GM21447 (cell line): ENCODE results near the gene TGFA.

Experiments used
- ATAC-seq: cut with Tn5 transposase; IDR thresholded peaks from one replicate; pipeline ENCODE4 v1.9.1; 2021; ENCODE audit not compliant: unreplicated experiment

Gene TGFA

DNA sequence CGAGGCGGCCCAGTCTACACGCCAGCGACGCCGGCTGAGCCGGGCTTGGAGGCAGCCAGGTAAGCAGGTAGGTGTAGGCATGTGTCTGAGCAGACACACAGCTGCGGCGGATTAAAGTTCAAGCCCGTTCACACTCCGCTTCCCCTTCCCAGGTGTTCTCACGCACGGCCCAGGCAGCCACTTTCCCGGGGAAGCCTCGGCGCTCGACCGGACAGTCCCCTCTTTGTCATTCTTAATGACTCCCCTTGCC is 367 bp downstream of the TGFA start:
- ATAC-seq = peak; percentile 25

DNA sequence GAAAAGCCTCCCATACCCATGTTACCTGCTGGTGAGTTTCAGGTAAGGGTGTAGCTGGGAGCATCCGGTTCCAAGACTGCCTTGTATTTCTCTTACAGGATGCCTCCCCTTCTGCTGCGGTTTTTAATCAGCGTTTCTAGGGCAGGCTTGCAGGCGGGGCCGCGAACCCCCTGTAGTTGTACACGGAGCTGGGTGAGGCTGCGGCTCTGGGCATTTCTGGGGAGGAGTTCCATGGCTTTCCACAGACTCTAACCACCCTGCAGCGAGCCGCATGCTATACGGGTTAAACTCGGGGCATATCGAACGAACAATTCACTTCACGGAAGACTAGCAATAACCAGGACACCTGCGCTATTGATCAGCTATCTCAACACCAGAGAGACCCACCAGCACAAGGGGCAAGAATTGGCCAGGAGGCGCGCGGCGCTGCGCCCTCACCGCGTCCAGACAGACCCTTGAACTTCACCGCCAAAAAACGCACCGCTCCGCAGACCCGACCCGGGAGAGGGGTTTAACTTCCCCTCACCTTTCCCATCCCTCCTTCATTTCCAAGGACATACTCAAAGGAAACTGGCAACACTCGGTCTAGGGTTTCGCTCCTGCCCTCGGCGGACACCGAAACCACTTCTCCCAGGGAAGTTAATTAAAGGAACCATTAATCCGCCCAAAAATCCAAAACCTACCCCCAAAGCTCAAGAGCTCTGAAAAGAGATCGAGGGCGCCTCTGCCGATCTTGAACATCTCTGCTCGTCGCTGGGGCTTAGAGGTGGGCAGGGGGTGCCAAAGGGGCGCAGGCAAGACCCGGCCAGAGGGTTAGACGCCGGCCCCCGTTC is 909 bp downstream of the TGFA start:
- ATAC-seq = no peak

DNA sequence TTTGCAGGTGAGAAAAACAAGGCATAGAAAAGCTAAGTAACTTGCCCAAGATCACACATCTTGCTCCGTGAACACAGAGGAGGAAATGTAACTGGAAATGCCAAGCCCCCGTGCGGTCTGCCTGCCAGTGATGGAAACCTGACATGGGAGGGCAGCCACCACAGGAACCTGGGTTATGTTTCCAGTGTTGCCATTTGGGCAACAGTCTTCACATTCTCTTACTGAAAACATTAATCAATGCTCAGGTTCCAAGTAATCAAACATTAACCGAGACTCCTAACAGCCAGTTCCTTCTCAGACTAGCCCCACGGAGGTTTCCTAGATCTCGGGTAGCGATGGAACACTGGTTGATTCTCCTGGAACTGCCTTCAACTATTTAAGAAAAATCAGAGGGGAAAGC is 2.5 kb downstream of the TGFA start:
- no peak for ATAC-seq

DNA sequence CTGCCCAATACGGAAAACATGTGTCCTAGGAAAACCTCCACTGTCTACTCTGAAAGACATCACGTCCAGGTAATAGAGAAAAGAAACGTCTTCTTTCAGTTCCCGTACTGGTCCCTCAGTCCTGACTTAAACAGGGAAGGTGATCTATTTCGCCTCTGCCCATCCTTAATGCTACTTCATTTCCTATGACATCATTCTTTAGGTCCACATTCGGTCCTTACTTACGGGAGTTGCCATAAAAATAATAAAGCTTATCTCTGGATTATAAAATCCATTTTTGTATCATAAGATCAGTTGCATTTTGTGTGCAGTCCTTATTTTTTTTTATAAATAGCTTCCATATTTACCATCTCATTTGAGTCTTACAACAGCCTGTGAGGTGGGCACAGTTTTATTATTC is 3.7 kb downstream of the TGFA start:
- no peak for ATAC-seq

DNA sequence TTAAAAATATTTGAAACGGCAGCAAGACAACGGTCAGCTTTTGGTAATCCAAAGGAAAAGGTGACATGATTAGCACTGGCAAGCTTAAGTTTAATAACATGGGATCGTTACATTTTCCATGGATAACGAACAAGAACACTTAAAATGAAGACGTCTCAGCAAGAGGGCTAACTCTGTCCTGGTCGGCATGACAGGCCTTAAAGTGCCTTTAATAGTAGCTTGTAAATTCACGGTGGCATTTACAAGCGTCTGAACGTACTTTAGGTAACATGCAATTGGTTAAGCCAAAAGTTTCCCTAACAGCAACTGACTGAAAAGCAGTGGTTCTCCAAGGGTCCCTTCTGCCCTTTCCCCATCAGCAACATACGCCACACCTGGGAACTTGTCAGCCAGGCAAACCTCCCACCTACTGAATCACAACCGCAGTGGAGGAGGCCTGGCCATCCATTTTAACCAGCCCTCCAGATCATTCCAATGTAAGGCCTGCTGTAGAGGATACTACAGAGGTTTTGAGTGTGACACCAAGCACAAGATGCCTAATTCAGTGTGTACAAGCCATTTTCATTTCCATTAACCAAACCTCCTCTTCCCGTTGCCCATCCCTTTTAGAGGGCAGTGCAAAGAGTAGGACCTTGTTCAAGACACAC is 4.4 kb downstream of the TGFA start:
- ATAC-seq = no peak

DNA sequence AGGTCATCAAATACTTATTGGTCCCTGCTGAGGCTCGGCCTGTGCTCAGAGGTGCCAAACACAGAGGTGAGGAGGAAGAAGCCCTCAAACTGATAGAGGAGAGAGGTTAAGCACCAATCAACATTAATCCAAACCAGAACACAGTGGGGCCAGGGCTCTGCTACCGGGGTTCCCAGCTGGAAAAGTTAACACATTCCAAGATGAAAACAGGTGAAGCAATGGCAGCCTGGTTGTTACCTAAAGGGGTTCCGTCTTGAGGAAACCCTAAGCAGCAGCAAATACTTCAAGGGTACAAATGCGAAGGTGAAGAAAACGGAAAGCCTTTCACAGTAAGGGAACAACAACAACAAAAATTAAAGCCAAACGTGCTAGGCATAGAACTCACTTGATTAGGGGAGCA is 5.4 kb downstream of the TGFA start:
- ATAC-seq = no peak

DNA sequence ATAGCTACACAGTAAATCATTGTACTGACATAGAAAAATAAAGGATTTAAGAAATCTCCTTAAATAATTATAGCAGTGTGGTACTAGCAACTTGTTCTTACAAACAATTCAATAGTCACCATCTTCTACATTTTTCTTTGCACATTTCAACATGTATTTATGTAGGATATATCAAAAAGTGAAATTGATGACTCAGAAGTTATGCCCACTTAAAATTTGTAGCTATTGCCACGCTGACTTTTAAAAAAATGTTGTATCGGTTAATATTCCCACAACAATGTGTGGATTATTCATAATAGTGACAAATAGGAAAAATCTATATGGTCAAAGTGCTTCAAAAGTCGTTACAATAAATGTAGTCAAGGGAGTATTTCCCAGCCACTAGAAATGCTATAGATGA is 6.7 kb downstream of the TGFA start:
- no peak for ATAC-seq

DNA sequence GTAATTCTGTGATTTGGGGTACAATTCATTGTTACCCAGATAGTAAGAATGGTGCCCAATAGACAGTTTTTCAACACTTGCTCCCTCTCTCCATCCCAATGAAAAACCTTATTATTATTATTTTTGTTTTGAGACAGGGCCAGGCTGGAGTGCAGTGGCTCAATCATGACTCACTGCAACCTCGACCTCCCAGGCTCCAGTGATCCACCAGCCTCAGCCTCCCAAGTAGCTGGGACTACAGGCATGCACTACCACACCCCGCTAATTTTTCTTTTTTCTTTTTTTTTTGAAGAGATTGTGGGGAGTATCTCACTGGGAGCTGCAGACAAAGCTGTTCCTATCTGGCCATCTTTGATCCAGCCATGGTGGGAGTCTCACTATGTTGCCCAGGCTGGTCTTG is 7.2 kb downstream of the TGFA start:
- no peak for ATAC-seq

DNA sequence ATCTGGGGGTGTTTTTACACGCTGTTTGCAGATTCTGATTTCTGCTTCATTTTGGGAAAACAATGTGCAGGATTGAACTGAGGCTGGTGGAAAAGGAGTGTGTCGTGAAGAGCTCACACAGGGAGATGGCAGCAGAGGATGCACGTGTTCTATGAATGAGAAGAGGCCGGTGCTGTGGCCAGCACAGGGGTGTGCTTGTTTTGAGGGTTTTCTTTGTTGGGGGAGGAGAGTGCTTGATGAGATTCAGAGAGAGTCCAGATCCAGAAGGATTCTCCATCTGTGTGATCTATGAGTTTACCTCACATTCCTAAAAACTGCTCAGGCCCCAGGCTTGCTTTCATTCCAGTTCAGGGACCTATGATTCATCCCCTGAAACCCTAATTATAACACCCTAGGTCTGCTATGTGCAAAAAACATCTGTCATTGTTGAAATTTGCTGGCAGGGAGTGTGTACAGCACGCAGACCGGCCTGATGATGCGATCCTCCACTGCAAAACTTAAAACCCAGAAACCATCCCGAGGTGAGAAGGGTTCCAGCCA is 12.1 kb downstream of the TGFA start:
- ATAC-seq = no peak

DNA sequence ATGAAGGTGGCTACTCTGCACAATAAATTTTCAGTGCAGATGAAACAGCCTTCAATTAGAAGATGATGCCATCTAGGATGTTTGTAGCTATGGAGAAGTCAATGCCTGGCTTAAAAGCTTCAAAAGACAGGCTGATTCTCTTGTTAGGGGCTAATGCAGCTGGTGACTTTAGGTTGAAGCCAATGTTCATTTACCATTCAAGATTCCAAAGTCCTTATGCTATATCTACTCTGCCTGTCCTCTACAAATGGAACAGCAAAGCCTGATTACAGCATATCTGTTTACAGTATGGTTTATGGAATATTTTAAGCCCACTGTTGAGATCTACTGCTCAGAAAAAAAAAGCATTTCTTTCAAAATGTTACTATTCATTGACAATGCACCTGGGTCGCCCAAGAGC is 15.8 kb downstream of the TGFA start:
- no peak for ATAC-seq

DNA sequence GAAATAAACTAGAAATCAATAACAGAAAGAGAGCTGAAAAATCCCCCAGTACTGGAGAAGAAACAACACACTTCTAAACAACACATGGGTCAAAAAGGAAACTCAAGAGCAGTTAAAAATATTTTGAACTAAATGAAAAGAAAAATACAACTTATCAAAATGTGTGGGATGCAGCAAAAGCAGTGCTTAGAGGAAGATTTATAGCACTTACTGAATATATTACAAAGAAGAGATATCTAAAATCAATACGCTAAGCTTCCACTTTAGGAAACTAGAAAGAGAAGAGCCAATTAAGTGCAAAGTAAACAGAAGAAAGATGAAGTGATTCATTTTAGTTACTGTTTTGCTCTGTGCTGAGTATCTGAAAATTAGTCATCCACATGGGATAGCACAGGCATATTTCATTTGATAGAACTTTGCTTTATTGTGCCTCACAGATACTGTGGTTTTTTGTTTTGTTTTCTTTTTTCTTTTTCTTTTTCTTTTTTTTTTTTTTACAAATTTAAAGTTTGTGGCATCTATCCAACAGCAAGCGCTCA is 17.0 kb downstream of the TGFA start:
- ATAC-seq = no peak

DNA sequence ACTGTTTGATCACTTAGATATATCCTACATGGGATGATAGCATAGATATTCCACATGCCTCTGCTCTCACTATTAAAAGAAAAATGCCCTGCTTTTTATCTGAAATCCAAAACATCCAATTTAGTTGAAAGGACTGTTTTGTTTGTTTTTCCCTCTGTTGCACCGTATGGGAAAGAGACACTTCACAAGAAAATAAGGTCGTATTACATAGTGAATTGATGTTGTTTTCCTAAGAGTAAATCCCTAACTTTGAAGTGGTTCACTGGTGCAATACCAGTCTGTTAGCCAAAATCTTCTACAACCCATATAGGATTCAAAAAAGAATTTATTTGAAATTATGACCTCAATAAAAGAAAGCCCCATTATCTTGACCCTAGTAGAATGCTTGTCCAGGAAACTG is 18.1 kb downstream of the TGFA start:
- no peak for ATAC-seq

DNA sequence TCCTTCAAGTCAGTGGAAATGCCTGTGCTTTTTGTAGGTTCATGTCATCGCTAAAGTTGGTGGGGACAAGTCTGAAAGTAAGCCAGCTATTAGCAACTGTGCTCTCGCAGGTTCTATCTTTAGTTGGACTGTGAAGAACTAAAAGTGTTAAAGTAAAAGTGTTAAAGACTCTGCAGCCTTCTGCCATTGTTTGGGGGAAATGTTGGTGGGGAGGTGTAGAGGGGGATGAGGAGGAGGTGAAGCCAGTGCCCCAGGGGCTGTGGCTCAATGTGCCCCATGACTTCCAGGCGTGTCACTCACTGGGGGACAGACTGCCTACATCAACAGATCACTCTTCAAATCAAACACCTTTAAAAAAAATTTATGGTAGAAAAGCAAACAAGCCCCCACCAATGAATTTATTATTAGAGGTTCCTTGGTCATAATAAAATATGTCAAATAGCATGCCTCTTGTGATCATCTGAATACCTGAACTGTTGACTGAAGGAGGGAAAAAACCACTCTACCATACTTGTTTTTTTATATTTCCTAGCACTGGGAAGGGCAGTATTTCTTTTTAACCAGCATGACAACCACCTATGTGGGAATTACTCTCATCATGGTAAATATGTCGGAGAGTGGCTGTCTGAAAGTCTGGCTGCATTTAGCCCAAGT is 19.3 kb downstream of the TGFA start:
- ATAC-seq = no peak

DNA sequence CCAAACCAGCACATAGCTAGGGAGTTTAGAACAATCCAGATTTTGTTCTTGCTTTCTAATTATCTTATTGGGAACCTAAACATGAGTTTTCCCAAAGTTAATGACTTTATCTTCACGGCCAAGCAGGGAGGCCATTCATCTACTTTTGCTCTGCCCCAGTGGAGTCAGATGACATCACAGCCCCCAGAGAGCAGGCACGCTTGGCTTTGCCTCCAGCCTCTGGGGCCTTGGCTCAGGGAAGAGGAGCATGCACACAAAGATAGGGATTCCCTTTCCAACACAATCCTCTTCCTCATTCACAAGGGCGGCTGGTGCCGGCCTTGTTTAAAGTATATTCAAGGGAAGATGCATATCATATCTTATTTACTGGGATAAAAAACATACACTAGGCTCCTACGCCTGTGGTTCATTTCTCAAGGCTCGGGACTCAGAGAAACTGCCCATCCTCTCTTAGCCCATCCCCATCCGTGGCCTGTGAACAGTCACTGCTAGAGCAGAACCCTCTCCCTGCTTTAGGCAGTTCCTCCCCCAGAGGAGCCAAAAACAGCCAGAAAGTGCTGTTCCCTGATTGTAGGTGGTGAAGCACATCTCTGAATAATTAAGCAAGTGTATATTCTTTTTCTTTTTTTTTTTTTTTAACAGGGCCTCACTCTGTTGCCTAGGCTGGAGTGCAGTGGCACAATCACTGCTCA is 21.2 kb downstream of the TGFA start:
- no peak for ATAC-seq

DNA sequence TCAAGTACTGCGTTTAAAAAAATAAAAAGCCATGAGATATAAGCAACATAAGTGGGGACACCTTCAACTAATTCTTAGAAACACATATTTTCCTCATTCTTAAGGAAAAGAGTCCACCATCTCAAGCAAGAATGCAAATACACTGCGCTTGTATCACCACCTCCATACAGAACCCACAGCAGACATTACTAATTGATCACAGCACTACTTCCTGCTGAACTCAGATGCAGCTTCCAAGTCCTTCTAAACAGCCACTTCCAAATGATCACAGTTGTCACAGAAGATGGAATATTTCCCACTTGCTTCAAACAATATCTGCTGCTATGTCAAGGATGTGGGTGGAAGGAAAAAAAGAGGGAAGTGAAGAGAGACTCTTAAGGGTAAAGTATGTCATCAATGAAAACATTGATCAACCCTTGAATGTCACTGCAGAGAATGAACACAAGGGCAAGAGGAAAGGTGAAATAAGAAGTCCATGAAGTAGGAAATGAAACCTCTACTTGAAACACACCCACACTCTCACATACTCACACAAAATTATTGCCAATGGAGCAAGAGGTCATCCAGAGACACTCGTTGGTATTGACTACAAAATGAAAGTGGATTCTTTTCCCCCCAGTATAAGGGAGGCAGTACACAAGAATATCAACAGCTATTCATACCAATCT is 22.1 kb downstream of the TGFA start:
- ATAC-seq = no peak

DNA sequence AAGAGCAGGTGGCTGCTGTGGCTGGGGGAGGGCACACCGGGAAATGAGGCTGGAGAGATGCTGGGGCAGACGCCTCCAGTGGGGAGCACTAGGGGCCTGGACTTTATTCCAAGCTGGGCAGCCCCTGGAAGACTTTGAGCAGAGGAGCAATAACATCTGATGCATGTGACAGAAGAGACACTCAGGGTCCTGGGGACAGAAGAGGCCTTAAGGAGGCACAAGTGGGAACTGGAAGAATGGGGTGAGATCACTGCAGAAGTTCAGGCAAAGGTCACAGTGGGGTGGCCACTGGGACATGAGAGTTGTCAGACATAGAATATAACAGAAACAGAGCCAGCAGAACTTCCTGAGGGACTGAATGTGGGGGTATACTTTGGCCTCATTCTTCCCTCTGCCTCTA is 24.0 kb downstream of the TGFA start:
- ATAC-seq = no peak

DNA sequence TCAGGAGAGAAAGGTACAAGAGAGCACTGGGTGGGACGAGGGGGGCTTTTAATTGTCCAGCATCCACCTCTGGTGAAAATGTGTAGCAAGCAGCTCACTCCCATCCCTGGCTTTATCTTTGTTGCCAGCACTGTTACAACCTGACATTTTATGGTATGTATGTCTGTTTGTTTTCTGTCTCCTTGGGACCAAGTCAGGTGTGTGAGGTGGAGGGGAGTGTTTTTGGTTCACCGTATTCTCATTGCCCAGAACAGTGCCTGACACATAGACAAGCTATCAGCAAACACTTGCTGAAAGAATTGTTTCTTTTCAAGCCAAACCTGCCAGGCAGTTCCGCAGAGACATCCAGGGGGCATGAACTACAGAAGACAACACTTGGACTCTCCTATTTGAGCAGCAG is 24.7 kb downstream of the TGFA start:
- ATAC-seq = no peak

DNA sequence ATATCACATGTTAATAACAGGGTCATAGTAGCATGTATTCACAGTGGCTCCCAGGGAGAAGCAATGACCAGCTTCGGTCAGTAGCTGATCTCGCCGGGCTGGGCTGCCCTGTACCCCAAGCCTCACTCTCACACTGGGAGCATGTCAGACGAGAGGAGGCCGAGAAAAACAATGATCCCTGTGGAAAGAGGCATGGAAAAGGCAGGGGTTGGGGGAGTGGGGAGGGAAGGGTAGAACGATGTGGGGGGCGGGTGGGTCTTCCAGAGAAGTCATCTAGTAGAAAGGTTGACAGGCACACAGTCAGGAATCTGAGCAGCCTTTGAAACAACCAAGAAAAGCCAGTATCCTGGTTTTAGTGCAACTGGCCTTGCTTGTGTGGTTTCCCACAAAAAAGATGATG is 25.4 kb downstream of the TGFA start:
- no peak for ATAC-seq

DNA sequence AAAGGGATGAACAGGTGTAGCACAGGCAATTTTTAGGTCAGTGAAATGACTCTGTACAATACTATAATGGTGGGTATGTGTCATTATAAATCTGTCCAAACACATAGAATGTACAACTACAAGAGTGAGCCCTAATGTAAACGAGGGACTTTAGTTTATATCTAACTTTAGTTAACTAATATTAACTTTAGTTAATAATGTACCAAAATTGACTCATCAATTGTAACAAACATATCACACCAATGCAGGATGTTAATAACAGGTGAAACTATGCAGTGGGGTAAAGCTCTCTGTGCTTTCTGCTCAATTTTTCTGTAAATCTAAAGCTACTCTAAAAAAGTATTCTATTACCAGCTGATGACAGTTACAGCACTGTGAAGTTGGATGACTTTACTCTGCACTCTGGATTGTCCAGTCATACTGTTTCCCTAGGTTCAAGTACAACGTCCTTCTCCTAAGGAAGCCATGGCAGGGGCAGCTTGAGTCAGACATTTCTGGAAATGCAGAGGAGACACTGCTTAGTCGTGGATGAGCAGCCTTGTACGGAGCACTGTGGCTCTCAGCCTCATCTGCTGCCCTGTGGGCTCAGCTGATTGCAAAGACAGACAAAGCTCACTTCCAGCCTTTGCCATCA is 26.1 kb downstream of the TGFA start:
- ATAC-seq = peak; percentile 44

DNA sequence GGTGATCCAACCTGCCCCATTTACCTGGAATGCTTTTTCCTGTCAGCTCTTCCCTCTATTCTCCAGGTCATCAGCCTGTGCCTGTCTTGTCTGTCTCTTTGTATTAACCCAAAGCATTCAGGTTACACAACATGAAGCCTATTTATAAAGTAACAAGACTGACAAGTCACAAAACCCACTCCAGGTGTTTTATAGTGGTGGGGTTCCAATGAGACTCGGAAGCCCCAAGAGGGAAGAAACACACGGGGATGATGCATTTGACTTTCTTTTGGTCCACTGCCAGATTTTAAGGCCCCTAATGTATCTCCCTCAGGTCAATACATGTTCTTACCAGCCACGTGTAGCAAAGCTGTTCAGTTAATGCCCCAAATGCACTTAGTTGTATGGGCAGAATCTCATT is 27.5 kb downstream of the TGFA start:
- ATAC-seq = no peak
